T-cell (primary cell): ENCODE results near the gene CCDC27. TPM values are rescaled to one million over a fixed set of nuclear protein-coding genes. Genes with fewer than 3 reads are reported as not detected.
A peak's percentile ranks its signal among the peaks of the same experiment; 100 is the strongest.
"Not testable (repeated sequence)": the region's sequence is repeated elsewhere in the genome, so short reads cannot be mapped to it uniquely, and the experiment has no call there.

Experiments
- ATAC-seq, 4 experiments: fragments of 200-7000 bp in 3 of 4; fragments of 150-1000 bp in 1 of 4; cut with Tn5 transposase; replicated peaks in 1 of 4; 1 replicate in 3 of 4; 2 replicates in 1 of 4; pipeline ENCODE4 v1.10.0; 2021; ENCODE audit warnings: moderate library complexity in 3 of 4, mild to moderate bottlenecking in 2 of 4, moderate number of reproducible peaks in 1 of 4
- CTCF ChIA-PET, 2 donors: fragments of 300-600 bp; sonication (Branson Sonifier 250); formaldehyde crosslinking; loops; one replicate each; lab custom pipeline; 2022; ENCODE audit warnings: antibody characterized with exemption in 2 of 2; lab: Charles Lee
- POLR2A ChIA-PET, 2 donors: fragments of 300-600 bp; sonication (Branson Sonifier 250); formaldehyde crosslinking; loops; one replicate each; lab custom pipeline; 2022; ENCODE audit warnings: antibody characterized with exemption in 2 of 2; lab: Charles Lee
- DNase-seq, 35 experiments: peaks; one replicate each; pipeline versions ENCODE4 v3.0.0 to v3.0.0-alpha.2; 2013 to 2023
- H3K27ac ChIP-seq: one replicate; pipeline ENCODE4 v1.5.1; 2013; ENCODE audit warnings: low read length
- H3K27me3 ChIP-seq, 2 experiments: replicated peaks in 1 of 2; 1 replicate in 1 of 2; 2 replicates in 1 of 2; pipeline versions ENCODE4 v1.6.1 to v1.7.0; 2013; ENCODE audit warnings: low read length in 1 of 2, mixed read lengths in 1 of 2; ENCODE audit not compliant: control insufficient read depth in 2 of 2, insufficient read depth in 2 of 2; ENCODE audit errors: extremely low read depth in 1 of 2
- H3K36me3 ChIP-seq, 2 donors: 1 replicate in 1 of 2; 2 replicates in 1 of 2; pipeline versions ENCODE4 v1.6.1 to v1.7.0; 2013; ENCODE audit warnings: low read length in 1 of 2; ENCODE audit not compliant: control insufficient read depth in 2 of 2, insufficient read depth in 1 of 2; ENCODE audit errors: extremely low read depth in 1 of 2
- H3K4me1 ChIP-seq, 2 experiments: 1 replicate in 1 of 2; 2 replicates in 1 of 2; pipeline versions ENCODE4 v1.6.1 to v1.7.0; 2013; ENCODE audit warnings: low read length in 2 of 2, mixed read lengths in 1 of 2; ENCODE audit not compliant: insufficient read depth in 2 of 2, control insufficient read depth in 1 of 2; ENCODE audit errors: extremely low read depth in 1 of 2
- H3K4me3 ChIP-seq, 2 donors: 1 replicate in 1 of 2; 2 replicates in 1 of 2; pipeline versions ENCODE4 v1.5.1 to v1.7.0; 2013; ENCODE audit warnings: mild to moderate bottlenecking in 2 of 2, low read length in 1 of 2, moderate library complexity in 1 of 2; ENCODE audit not compliant: control insufficient read depth in 1 of 2; ENCODE audit errors: extremely low read depth in 1 of 2
- H3K9me3 ChIP-seq: 2 replicates; pipeline ENCODE4 v1.7.0; 2013
- H3K27ac Mint-ChIP-seq, 2 donors: one replicate each; pipeline ENCODE4 v1.8.0; 2020 to 2021; ENCODE audit warnings: mild to moderate bottlenecking in 2 of 2, mixed read lengths in 2 of 2
- H3K27me3 Mint-ChIP-seq, 2 donors: one replicate each; pipeline ENCODE4 v1.8.0; 2021 to 2022; ENCODE audit warnings: mixed read lengths in 2 of 2
- H3K36me3 Mint-ChIP-seq: one replicate; pipeline ENCODE4 v1.8.0; 2021; ENCODE audit warnings: mixed read lengths
- H3K4me1 Mint-ChIP-seq, 3 donors: one replicate each; pipeline ENCODE4 v1.8.0; 2020 to 2022; ENCODE audit warnings: mixed read lengths in 3 of 3, mild to moderate bottlenecking in 1 of 3
- H3K4me3 Mint-ChIP-seq, 3 donors: one replicate each; pipeline ENCODE4 v1.8.0; 2020 to 2022; ENCODE audit warnings: mild to moderate bottlenecking in 3 of 3, mixed read lengths in 3 of 3, moderate library complexity in 3 of 3
- H3K9me3 Mint-ChIP-seq, 3 donors: one replicate each; pipeline ENCODE4 v1.8.0; 2020 to 2022; ENCODE audit warnings: mixed read lengths in 3 of 3
- WGBS: methylation state at CpG from one replicate; pipeline ENCODE4 v1.1.5; 2013; ENCODE audit warnings: missing lambda C conversion rate; ENCODE audit not compliant: insufficient coverage; 5-methylcytosine and 5-hydroxymethylcytosine counted together
- total RNA-seq, 35 experiments: library from RNA in 6 of 35; stranded (reverse) in 6 of 35; fragments of 120-200 nt in 1 of 35; gene quantifications; one replicate each; pipeline versions ENCODE4 v1.2.1 to v1.2.4 and lab custom pipeline; 2013 to 2026

Gene CCDC27
- total RNA-seq, 5 donors from 2014 or later (not counting 1 experiment from before 2014, with no cell fraction given), result not detected

GRCh38 chr1:3804627-3804944, 52.3 kb downstream of the CCDC27 start:
- 50% methylated on average over 6 of the region's 7 CpGs for WGBS
- H3K27ac ChIP-seq, H3K4me3 Mint-ChIP-seq, H3K27ac Mint-ChIP-seq, H3K36me3 Mint-ChIP-seq, H3K4me1 Mint-ChIP-seq, CTCF ChIA-PET, DNase-seq, H3K4me3 ChIP-seq, POLR2A ChIA-PET, H3K9me3 Mint-ChIP-seq, ATAC-seq, H3K36me3 ChIP-seq, H3K4me1 ChIP-seq, H3K9me3 ChIP-seq: not testable (repeated sequence)
- peaks cover 37 to 60% of the 10 kb centered on the region in 2 donors for H3K27me3 Mint-ChIP-seq
- peaks cover 0 to 33% of the 10 kb centered on the region in 2 experiments for H3K27me3 ChIP-seq

- H3K4me3 ChIP-seq, result no peak overlapping the region
- H3K36me3 ChIP-seq, result no peaks in the 10 kb centered on the region
- Mint-ChIP-seq H3K9me3 (no peaks in the 10 kb centered on the region), H3K27ac (no peak overlapping the region), H3K27me3 (peaks cover 33 to 57% of the 10 kb centered on the region in 2 donors), H3K4me3 (no peak overlapping the region), H3K4me1 (peaks cover 5 to 8% (median 7%) of the 10 kb centered on the region in 3 donors), H3K36me3 (no peaks in the 10 kb centered on the region)
- peaks cover 0 to 3% of the 10 kb centered on the region in 2 experiments for H3K4me1 ChIP-seq
- ChIA-PET CTCF (no interaction called here), POLR2A (no interaction called here)
- 79% methylated on average over 11 of the region's 11 CpGs for WGBS
- H3K9me3 ChIP-seq, result no peaks in the 10 kb centered on the region
- DNase-seq, result no peak
- H3K27ac ChIP-seq, result no peak overlapping the region
- ATAC-seq, result no peak
- peaks cover 0 to 30% of the 10 kb centered on the region in 2 experiments for H3K27me3 ChIP-seq
These were observed 52.8 kb downstream of the CCDC27 start for GRCh38 chr1:3805038-3805437.

GRCh38 chr1:3807769-3808168, 55.5 kb downstream of the CCDC27 start:
- ATAC-seq (no peak), DNase-seq (no peak)
- H3K4me1 Mint-ChIP-seq, result peaks cover 0 to 2% (median 0%) of the 10 kb centered on the region in 3 donors
- Histone ChIP-seq H3K4me1 (peaks cover 0 to 3% of the 10 kb centered on the region in 2 experiments), H3K9me3 (no peaks in the 10 kb centered on the region), H3K4me3 (no peak overlapping the region), H3K27ac (no peak overlapping the region), H3K27me3 (peaks cover 0 to 27% of the 10 kb centered on the region in 2 experiments), H3K36me3 (no peaks in the 10 kb centered on the region)
- no peak overlapping the region for H3K4me3 Mint-ChIP-seq
- no peaks in the 10 kb centered on the region for H3K36me3 Mint-ChIP-seq
- ChIA-PET CTCF (no interaction called here), POLR2A (no interaction called here)
- peaks cover 22 to 36% of the 10 kb centered on the region in 2 donors for H3K27me3 Mint-ChIP-seq
- no peak overlapping the region for H3K27ac Mint-ChIP-seq
- H3K9me3 Mint-ChIP-seq, result no peaks in the 10 kb centered on the region
- no CpG with 5 or more reads among the region's 5 CpGs for WGBS

GRCh38 chr1:3809680-3810079, 57.4 kb downstream of the CCDC27 start:
- Histone ChIP-seq H3K27ac (no peak overlapping the region), H3K4me3 (no peak overlapping the region), H3K9me3 (no peaks in the 10 kb centered on the region), H3K36me3 (peaks cover 5 to 7% of the 10 kb centered on the region in 2 donors), H3K27me3 (peaks cover 0 to 25% of the 10 kb centered on the region in 2 experiments), H3K4me1 (peaks cover 0 to 3% of the 10 kb centered on the region in 2 experiments)
- CTCF ChIA-PET, result no interaction called here
- Mint-ChIP-seq H3K27me3 (peaks cover 9 to 17% of the 10 kb centered on the region in 2 donors), H3K9me3 (no peaks in the 10 kb centered on the region), H3K4me1 (peaks cover 0 to 2% (median 0%) of the 10 kb centered on the region in 3 donors), H3K4me3 (no peak overlapping the region), H3K36me3 (peaks cover 7% of the 10 kb centered on the region), H3K27ac (no peak overlapping the region)
- POLR2A ChIA-PET, result no interaction called here
- WGBS, result 78% methylated on average over 6 of the region's 7 CpGs
- peak in 2 of 35 experiments; percentile 9 to 10 for DNase-seq
- no peak for ATAC-seq

- H3K9me3 Mint-ChIP-seq, H3K4me3 ChIP-seq, H3K9me3 ChIP-seq, H3K4me1 ChIP-seq, H3K4me1 Mint-ChIP-seq, POLR2A ChIA-PET, H3K27ac ChIP-seq, H3K27ac Mint-ChIP-seq, H3K4me3 Mint-ChIP-seq, CTCF ChIA-PET: not testable (repeated sequence)
- Mint-ChIP-seq H3K27me3 (peaks cover 5 to 11% of the 10 kb centered on the region in 2 donors), H3K36me3 (peaks cover 11% of the 10 kb centered on the region)
- ATAC-seq (peak in 2 of 4 experiments; percentile 32 to 61), DNase-seq (peak in 2 of 35 experiments; percentile 16 to 52)
- Histone ChIP-seq H3K36me3 (peaks cover 10 to 12% of the 10 kb centered on the region in 2 donors), H3K27me3 (peaks cover 0 to 21% of the 10 kb centered on the region in 2 experiments)
- WGBS, result 60% methylated on average over 1 of the region's 9 CpGs
These were observed 58.0 kb downstream of the CCDC27 start for GRCh38 chr1:3810149-3810761.

GRCh38 chr1:3811595-3811911, 59.3 kb downstream of the CCDC27 start:
- ATAC-seq (no peak), DNase-seq (no peak)
- Histone ChIP-seq H3K27me3 (peaks cover 0 to 13% of the 10 kb centered on the region in 2 experiments), H3K36me3 (peaks cover 12 to 19% of the 10 kb centered on the region in 2 donors), H3K4me3 (no peak overlapping the region), H3K27ac (no peak overlapping the region), H3K9me3 (no peaks in the 10 kb centered on the region), H3K4me1 (peaks cover 0 to 3% of the 10 kb centered on the region in 2 experiments)
- Mint-ChIP-seq H3K27ac (no peak overlapping the region), H3K4me1 (peaks cover 0 to 2% (median 0%) of the 10 kb centered on the region in 3 donors), H3K36me3 (peaks cover 18% of the 10 kb centered on the region), H3K27me3 (peaks cover 0 to 2% of the 10 kb centered on the region in 2 donors), H3K4me3 (no peak overlapping the region), H3K9me3 (no peaks in the 10 kb centered on the region)
- ChIA-PET POLR2A (no interaction called here), CTCF (no interaction called here)
- WGBS, result 57% methylated on average over 1 of the region's 2 CpGs
